NAMALWA (cell line): ENCODE measurements around the gene FLNA.
"Not testable (repeated sequence)": the region's sequence is repeated elsewhere in the genome, so short reads cannot be mapped to it uniquely, and the experiment has no call there.

ENCODE experiments used
- DNase-seq: peaks from one replicate; pipeline ENCODE4 v3.0.0-alpha.2; 2015; ENCODE audit warnings: low spot score

The FLNA gene

DNA sequence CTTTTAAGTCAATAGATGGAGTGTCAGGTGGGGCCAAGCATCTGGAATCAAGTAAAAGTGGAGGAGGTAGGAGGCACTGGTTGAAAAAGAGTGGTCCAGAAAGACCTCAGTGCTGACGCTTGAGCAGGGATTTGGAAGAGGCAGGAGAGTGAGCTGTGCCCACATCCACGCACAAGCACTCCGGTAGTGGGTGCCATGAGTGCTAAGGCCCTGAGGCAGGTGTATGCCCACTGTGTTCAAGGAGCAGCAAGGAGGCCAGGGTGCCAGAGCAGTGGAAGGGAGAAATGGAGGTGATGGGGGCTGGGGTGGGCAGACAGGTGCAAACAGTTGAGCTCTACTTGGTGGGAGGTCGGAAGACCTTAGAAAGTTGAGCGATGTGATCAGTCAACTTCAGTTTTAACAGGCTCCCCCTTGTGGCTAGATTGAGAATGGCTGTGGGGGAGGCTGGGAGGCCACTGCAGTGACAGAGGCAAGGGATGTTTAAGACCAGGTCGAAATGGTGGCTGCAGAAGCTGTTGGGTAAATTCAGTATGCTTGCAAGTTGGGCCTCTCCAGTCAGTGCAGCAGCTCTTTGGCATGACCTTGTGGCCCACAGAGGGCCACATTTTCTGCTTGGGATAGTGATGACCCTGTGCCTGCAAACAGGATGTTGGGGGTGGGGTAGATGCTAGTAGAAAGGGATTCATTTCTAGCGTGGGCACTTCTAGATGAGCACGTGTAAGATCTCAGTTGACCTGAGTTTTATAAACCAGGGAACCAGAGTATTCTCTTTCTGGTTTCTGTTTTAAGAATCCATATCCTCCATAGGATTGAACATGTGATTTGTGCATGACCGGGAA is 66.1 kb downstream of the FLNA start:
- DNase-seq: peak; percentile 75

DNA sequence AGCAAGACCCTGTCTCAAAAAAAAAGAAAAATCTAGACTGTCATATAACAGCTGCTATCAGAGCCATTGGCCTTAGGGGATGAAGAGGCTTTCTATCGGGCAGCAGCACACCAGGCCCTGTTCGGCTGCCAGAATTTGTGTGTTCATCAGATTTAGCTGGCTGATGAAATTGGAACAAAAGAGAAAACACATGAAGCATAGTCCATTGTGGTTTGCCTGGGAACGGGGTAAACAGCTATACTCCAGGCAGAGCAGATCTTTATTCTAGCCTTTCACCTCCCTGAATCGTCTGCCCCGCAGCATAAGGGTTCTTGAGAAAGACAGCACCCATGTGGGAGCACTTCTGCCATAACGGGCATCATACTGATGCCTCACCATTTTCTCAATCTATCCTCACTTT is 67.2 kb downstream of the FLNA start:
- DNase-seq: no peak

DNA sequence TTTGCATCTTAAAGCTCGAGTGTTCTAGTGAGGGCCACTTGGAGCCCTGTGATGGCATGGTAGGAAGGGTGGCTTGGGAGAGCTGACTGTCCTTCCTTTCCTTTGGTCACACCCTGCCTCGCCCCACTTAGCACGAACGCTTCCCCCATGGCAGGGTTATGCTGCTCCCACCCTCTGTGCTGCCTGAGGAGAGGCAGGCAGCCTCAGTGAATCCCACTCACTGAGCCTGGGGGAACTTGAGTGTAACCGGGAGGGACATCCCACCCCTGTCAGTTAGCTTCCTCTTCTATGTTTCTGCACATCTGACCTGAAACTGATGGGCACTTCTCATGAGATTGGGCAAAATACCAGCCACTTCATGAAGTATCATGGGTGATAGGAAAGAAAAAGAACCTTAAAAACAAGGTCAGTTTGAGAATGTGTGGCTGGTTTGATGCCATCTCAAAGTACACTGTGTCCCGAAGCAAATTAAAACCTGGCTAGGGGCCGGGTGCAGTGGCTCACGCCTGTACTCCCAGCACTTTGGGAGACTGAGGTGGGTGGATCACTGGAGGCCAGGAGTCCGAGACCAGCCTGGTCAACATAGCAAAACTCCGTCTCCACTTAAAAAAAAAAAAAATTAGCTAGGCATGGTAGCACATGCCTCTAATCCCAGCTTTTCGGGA is 68.8 kb downstream of the FLNA start:
- no peak for DNase-seq

DNA sequence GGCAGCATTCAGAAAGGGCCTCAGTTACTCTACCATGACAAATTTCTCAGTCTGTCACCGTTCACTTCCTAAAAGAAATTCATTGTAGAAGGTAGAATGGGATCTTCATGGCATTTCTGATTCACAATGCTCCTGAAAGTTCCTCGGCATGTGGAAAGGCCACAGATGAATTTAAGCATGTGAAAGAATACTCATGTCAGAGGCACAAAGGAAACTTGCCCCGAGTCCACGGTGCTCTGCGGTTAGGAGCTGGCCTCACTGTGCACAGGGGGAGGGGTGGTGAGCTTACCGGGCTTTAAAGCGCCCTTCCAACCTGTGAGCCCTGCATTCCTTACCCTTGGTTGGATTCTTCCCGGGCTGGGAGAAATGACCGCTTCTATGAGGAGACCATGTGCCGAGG is 69.6 kb downstream of the FLNA start:
- no peak for DNase-seq

DNA sequence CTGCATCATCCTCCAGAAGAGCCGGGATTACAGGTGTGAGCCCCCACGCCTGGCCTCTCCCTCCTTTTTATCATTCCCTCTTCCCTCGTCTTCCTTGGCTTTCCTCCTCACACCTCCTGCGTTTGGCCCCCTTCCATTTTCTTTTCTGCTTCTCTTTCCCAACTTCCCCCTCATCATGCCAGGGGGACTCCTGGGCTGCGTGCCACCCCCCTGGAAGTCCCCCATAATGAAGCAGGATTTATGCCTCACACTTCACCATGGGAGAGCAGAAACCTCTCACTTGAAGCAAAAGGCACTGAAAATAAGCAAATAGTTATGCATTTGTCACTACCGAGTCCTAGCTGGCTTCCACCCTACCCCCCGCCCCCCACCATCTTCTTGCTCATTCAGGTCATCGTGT is 71.0 kb downstream of the FLNA start:
- no peak for DNase-seq

DNA sequence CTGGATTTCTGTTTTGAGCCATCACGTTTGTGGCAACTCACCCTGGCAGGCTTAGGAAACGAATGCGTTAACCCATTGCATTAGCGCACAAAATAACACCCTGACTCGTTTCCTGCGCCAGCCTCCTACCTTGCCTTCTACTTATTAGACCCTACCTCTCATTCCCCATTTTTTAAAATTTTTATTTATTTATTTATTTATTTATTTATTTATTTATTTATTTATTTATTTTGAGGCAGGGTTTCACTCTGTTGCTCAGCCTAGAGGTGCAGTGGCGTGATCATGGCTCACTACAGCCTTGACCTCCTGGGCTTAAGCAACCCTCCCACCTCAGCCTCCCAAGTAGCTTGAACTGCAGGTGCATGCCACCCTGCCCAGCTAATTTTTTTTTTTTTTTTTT is 71.4 kb downstream of the FLNA start:
- not testable (repeated sequence) for DNase-seq

DNA sequence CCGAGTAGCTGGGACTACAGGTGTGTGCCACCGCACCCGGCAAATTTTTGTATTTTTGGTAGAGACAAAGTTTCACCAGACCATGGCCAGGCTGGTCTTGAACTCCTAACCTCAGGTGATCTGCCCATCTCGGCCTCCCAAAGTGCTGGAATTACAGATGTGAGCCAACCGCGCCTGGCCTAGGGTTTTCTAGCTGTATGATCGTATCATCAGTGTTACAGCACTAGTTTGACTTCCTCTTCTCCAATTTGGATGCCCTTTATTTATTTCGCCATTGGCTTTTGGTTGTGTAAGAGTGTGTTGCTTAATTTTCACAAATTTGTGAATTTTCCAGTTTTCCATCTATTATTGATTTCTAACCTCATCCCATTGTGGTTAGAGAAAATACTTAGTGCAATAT is 73.6 kb downstream of the FLNA start:
- DNase-seq: no peak
